COLO668 (cell line): ENCODE data around the gene KCNH2.

ENCODE experiments used
- DNase-seq: peaks from one replicate; lab custom pipeline; 2025; ENCODE audit not compliant: unreplicated experiment; lab: John Stamatoyannopoulos, UW

The KCNH2 gene

GRCh38 chr7:150938566-150938965 is 39.6 kb downstream of the KCNH2 start:
- no peak for DNase-seq

DNA sequence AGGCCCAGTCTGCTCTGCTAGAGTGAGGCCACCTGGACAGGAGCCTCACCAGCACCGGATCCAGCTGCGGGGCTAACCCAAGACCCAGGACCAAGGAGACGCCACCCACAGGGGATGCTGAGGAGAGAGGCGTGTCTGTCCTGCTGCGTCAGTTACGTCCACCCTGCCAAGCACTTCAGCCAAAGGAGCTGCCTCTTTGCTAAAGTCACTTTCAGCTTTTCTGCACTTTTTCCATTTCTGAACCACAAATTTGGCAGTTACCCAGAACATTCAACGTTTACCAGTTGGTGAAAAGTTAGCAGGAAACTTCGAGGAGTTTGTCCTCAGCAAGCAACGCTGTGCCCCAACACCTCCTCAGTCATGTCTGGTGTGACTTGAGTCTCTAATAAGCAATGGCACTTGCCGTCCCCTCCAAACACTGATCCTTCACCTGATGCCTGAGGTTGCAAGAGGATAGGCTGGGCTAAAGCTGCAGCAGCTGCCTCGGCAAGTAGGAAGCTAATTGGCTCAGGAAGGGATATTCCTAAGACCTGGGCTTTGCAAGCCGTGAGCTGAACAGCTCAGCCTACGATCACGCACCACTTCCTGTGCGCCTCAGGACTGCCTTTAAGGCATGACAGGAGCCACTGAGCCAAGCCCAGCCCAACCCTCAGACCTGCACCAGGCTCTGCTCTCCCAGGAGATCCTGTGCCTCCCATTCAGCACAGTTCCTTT is 40.1 kb downstream of the KCNH2 start:
- DNase-seq, result peak; percentile 21

- DNase-seq, result no peak
These were observed 42.1 kb downstream of the KCNH2 start for GRCh38 chr7:150936018-150936417.

- DNase-seq, result no peak
These were observed 43.0 kb downstream of the KCNH2 start for GRCh38 chr7:150935149-150935548.

DNA sequence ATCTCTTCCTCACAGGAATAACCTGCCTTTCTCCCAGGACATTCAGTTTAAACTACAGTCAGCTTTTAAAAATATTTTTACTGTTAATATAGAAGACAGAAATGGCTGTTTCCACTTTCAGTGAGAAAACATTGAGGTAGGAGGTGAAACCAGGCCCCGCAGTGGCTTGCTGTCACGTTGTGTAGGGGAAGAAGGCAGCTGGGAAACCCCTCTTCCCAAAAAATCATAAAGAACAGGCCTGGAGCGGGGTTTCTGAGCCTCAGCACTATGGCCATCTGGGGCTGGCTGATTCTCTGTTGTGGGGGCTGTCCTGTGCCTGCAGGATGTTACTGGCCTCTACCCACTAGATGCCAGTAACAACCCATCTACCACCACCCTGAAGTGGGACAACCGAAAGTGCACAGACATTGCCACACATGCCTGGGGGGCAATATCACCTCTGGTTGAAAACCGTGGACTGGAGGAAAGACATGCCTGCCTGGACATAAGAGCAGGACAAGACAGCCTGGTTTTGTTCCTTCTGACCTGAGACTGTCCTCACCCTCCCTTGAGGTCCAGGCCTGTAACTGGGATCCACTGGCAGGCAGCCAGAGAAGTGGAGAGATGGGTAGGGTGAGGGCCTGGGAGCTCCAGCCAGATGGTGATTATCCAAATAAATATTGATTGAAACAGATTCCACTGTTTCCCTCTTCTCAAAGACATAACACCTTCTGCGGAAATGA is 43.9 kb downstream of the KCNH2 start:
- peak; percentile 78 for DNase-seq

GRCh38 chr7:150931199-150931869 is 46.8 kb downstream of the KCNH2 start:
- DNase-seq, result peak; percentile 79

- no peak for DNase-seq
These were observed 49.6 kb downstream of the KCNH2 start for GRCh38 chr7:150928541-150928940.

- no peak for DNase-seq
These were observed 50.2 kb downstream of the KCNH2 start for GRCh38 chr7:150927956-150928344.

GRCh38 chr7:150927157-150927955 is 50.8 kb downstream of the KCNH2 start:
- no peak for DNase-seq

GRCh38 chr7:150926066-150926465 is 52.1 kb downstream of the KCNH2 start:
- no peak for DNase-seq

GRCh38 chr7:150924369-150924781 is 53.7 kb downstream of the KCNH2 start:
- no peak for DNase-seq

- no peak for DNase-seq
These were observed 54.3 kb downstream of the KCNH2 start for GRCh38 chr7:150923802-150924201.

- no peak for DNase-seq
These were observed 54.9 kb downstream of the KCNH2 start for GRCh38 chr7:150923196-150923595.

- no peak for DNase-seq
These were observed 59.0 kb downstream of the KCNH2 start for GRCh38 chr7:150919160-150919559.

- DNase-seq, result no peak
These were observed 59.7 kb downstream of the KCNH2 start for GRCh38 chr7:150918378-150918777.

DNA sequence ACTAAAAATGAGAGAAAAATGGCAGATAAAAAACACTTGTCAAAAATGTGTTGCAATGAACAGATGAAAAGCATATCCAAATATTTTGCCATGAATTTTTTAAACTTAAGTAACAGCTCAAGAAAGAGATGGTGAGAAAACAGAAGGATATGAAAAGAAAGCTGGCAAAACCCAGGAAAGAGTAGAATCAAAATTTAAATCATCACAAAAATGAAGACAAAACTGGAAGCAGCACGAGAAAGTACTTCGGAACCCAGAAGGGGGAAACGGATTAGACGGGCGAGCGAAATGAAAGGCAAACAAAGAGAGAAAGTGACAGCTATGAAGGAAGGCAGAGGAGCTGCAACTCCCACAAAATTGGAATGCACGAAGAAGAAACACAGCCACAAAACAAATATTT is 60.2 kb downstream of the KCNH2 start:
- DNase-seq, result no peak

DNA sequence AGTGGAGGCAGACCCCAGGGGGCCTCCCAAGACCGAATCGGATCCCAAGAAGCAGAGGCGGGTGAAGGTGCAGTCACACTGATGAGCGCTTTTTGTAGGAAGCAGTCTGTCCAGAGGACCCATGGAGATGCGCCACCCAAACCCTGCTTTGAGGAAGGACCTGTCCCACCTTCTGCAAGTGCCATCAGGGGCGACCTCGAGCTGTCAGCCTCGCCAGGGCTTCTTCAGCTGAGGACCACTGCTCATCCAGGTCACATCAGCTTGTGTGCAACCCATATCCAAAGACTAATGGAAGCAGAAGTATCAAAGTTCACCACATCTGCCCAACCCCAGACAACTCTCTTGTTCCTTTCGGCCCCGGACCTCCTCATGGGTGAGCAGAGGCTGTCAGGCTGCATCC is 61.5 kb downstream of the KCNH2 start:
- no peak for DNase-seq

- no peak for DNase-seq
These were observed 63.2 kb downstream of the KCNH2 start for GRCh38 chr7:150914966-150915365.

DNA sequence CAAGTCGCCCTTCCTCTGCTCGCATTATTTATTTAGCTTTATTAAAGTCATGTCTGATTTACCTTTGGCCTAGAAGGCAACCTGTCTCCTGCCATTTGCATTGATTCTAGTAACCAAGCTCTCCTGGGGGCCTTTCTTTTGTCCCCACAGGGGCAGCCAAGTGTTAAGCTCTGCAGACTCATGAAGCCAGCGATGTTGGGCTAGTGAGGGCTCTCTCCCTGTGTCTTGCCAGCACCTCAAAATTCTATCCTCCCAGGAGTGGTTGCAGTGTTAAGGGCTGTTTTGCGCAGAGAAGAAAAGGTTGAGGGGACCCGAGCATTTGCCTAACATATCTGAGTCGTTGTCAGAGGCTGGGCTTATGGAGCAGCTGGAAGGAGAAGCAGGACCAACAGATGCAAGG is 63.9 kb downstream of the KCNH2 start:
- DNase-seq, result no peak

DNA sequence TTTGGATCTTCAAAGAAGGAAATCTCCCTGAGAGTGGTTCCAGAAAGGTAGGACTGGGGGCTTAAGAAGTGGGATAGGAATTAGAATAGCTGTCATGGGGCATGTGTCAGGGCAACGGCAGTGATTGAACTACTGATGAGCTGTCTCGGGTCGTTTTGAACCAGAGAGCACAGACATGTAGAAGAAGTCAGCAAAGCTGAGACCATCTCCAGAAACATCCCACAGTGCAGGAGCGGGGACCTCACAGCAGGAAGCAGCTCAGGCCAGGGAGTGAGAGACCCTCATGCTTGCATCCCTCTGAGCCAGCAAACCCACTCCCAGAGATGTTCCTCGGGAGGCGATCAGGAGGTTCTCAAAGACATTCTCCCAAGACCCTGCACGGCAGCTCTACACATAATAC is 65.7 kb downstream of the KCNH2 start:
- no peak for DNase-seq

GRCh38 chr7:150911590-150912267 is 66.4 kb downstream of the KCNH2 start:
- DNase-seq, result no peak
